GM12878 (cell line): Measurements from ENCODE around the gene EFCAB11. TPM values are rescaled to one million over a fixed set of nuclear protein-coding genes. Genes with fewer than 3 reads are reported as not detected.

ENCODE experiments used
- BCL11A ChIP-seq: IDR thresholded peaks from 2 replicates; pipeline ENCODE4 v1.6.1; 2011; ENCODE audit warnings: low read depth, low read length
- CEBPB ChIP-seq, 2 experiments: fragments of 150-350 bp in 1 of 2; IDR thresholded peaks; 2 replicates each; pipeline ENCODE4 v1.6.1; 2012 to 2014; ENCODE audit warnings: low read depth in 2 of 2, low read length in 2 of 2, borderline replicate concordance in 1 of 2, inconsistent platforms in 1 of 2
- CREM ChIP-seq: IDR thresholded peaks from 2 replicates; pipeline ENCODE4 v1.6.1; 2014; ENCODE audit warnings: antibody characterized with exemption, low read depth
- EED ChIP-seq: sonication (generic); IDR thresholded peaks from 2 replicates; pipeline ENCODE4 v1.6.1; 2016; ENCODE audit warnings: antibody characterized with exemption, low read depth
- ETV6 ChIP-seq, 2 experiments: fragments of 450-650 bp in 1 of 2; IDR thresholded peaks in 1 of 2; conservative IDR thresholded peaks in 1 of 2; 2 replicates each; pipeline ENCODE4 v1.6.1; 2014; ENCODE audit warnings: antibody characterized with exemption in 1 of 2, borderline replicate concordance in 1 of 2, low read depth in 1 of 2, mild to moderate bottlenecking in 1 of 2, moderate library complexity in 1 of 2
- HCFC1 ChIP-seq: fragments of 150-350 bp; IDR thresholded peaks from 2 replicates; pipeline ENCODE4 v1.6.1; 2014; ENCODE audit warnings: low read length
- IKZF2 ChIP-seq, 2 experiments: fragments of 450-650 bp; IDR thresholded peaks; 2 replicates each; pipeline ENCODE4 v1.6.1; 2017; ENCODE audit warnings: mild to moderate bottlenecking in 2 of 2, moderate library complexity in 2 of 2
- KLF5 ChIP-seq: fragments of 450-650 bp; IDR thresholded peaks from 2 replicates; pipeline ENCODE4 v1.6.1; 2014; ENCODE audit warnings: mild to moderate bottlenecking; ENCODE audit not compliant: partially characterized antibody
- MTA2 ChIP-seq: fragments of 450-650 bp; IDR thresholded peaks from 2 replicates; pipeline ENCODE4 v1.6.1; 2016; ENCODE audit warnings: low read depth, mild to moderate bottlenecking, moderate library complexity
- NFXL1 ChIP-seq: fragments of 450-650 bp; IDR thresholded peaks from 2 replicates; pipeline ENCODE4 v1.6.1; 2017; ENCODE audit warnings: antibody characterized with exemption, mild to moderate bottlenecking, borderline replicate concordance
- NFYB ChIP-seq: IDR thresholded peaks from 2 replicates; pipeline ENCODE4 v1.6.1; 2011; ENCODE audit warnings: low read depth, mild to moderate bottlenecking, low read length, improper control_type of control experiment, moderate library complexity; ENCODE audit not compliant: insufficient read depth
- NKRF ChIP-seq: fragments of 450-650 bp; conservative IDR thresholded peaks from 2 replicates; pipeline ENCODE4 v1.6.1; 2017; ENCODE audit warnings: mild to moderate bottlenecking, moderate library complexity
- POLR2AphosphoS2 ChIP-seq: IDR thresholded peaks from 2 replicates; pipeline ENCODE4 v1.6.1; 2011; ENCODE audit warnings: low read depth, mild to moderate bottlenecking, low read length, improper control_type of control experiment, moderate library complexity
- POU2F2 ChIP-seq: IDR thresholded peaks from 3 replicates; pipeline ENCODE4 v1.6.1; 2011; ENCODE audit warnings: low read depth, mild to moderate bottlenecking, low read length, borderline replicate concordance
- RBBP5 ChIP-seq: fragments of 200-600 bp; sonication (generic); conservative IDR thresholded peaks from 2 replicates; pipeline ENCODE4 v1.6.1; 2016
- SMAD5 ChIP-seq: IDR thresholded peaks from 2 replicates; pipeline ENCODE4 v1.6.1; 2016; ENCODE audit warnings: antibody characterized with exemption, low read depth
- SREBF2 ChIP-seq: IDR thresholded peaks from 2 replicates; pipeline ENCODE4 v1.6.1; 2012; ENCODE audit warnings: mild to moderate bottlenecking, low read length
- STAT3 ChIP-seq: IDR thresholded peaks from 2 replicates; pipeline ENCODE4 v1.6.1; 2011; ENCODE audit warnings: low read depth, low read length, improper control_type of control experiment
- WRNIP1 ChIP-seq: IDR thresholded peaks from 2 replicates; pipeline ENCODE4 v1.6.1; 2011; ENCODE audit warnings: low read depth, low read length, improper control_type of control experiment, borderline replicate concordance
- ZNF207 ChIP-seq: fragments of 450-650 bp; IDR thresholded peaks from 2 replicates; pipeline ENCODE4 v1.6.1; 2014; ENCODE audit warnings: antibody characterized with exemption, mild to moderate bottlenecking, borderline replicate concordance
- ZNF274 ChIP-seq: IDR thresholded peaks from one replicate; pipeline ENCODE4 v1.8.0; 2011; ENCODE audit not compliant: insufficient read length, insufficient read depth
- ZZZ3 ChIP-seq: IDR thresholded peaks from 2 replicates; pipeline ENCODE4 v1.6.1; 2011; ENCODE audit warnings: low read depth; ENCODE audit not compliant: control insufficient read depth, insufficient read length
- polyA plus RNA-seq, 11 experiments: library from polyadenylated mRNA; depleted of rRNA in 4 of 11; unstranded in 6 of 11; stranded (reverse) in 5 of 11; fragments of >200 nt; fragmentation: Nextera tagmentation in 4 of 11; fragmentation: Illumina TruSeq in 1 of 11; extraction: Ambion mirVana in 4 of 11; extraction: Trizol in 1 of 11; gene quantifications; 1 replicate in 1 of 11; 2 replicates in 10 of 11; pipeline versions ENCODE4 v1.2.1 to v1.2.3, GENCODE V29; 2011 to 2016; ENCODE audit warnings: inconsistent platforms in 2 of 11, missing spikeins in 2 of 11, low read depth in 1 of 11
- total RNA-seq, 4 experiments: library from RNA; depleted of rRNA in 3 of 4; stranded (reverse); fragments of >200 nt in 3 of 4; fragmentation: Illumina TruSeq in 1 of 4; extraction: Trizol in 1 of 4; gene quantifications; 2 replicates each; pipeline versions ENCODE4 v1.2.1 to v1.2.3, GENCODE V29; 2013 to 2021

The EFCAB11 gene
- total and polyA plus RNA-seq, 10 of the 15 experiments (the other 5 are each of a cell fraction or from before 2014, with no cell fraction given) = 8.6 to 37.4 (median 18.0) TPM

DNA sequence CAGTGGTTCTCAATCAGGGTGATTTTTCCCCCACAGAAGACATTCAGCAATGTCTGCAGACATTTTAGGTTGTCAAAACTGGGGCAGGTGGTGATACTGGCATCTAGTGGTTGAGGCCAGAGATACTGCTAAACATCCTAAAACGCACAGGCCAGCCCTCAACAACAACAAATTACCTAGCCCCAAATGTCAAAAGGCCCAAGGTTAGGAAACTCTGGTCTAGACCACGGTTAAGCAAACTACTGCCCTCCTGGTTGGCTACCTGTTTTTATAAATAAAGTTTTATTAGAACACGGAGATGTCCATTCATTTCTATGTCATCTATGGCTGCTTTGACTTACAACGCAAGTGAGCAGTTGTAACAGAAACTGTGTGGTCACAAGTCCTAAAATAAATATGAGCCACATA, 186.7 kb downstream of the EFCAB11 start (continued):
- no peak for TF ChIP-seq BCL11A
- TF ChIP-seq POLR2AphosphoS2 = no peak
- no peak for TF ChIP-seq NFXL1
- no peak for TF ChIP-seq CREM
- TF ChIP-seq HCFC1 = no peak
- TF ChIP-seq SREBF2 = no peak
- TF ChIP-seq CEBPB (IDR thresholded peaks at IDR 0.05; ENCODE audit: borderline replicate concordance in 1 of 2, low read depth in 2 of 2, low read length in 2 of 2) = no peak
- no peak for TF ChIP-seq NFYB
- TF ChIP-seq MTA2 = no peak
- no peak for TF ChIP-seq IKZF2 (IDR thresholded peaks at IDR 0.05)
- no peak for TF ChIP-seq NKRF
- no peak for TF ChIP-seq RBBP5
- peak in 1 of 2 experiments; percentile 58; a peak in 1 of 4 replicates for TF ChIP-seq ETV6 (conservative IDR thresholded peaks at IDR 0.05 in 1 of 2, IDR thresholded peaks at IDR 0.05 in 1 of 2; ENCODE audit: borderline replicate concordance in 1 of 2, low read depth in 1 of 2)
- no peak for TF ChIP-seq WRNIP1
- 0 out of 3 replicates have a peak, but pooled peaks have one; percentile 24 for TF ChIP-seq POU2F2
- no peak for TF ChIP-seq ZNF274
- no peak for TF ChIP-seq ZZZ3
- no peak for TF ChIP-seq STAT3
- no peak for TF ChIP-seq ZNF207
- TF ChIP-seq SMAD5 = no peak
- peak; percentile 37; the same call in 1 of the 2 replicates for TF ChIP-seq EED
- no peak for TF ChIP-seq KLF5
